GM21381 (cell line): ENCODE measurements around the gene GNAI3.

Source experiments
- ATAC-seq: cut with Tn5 transposase; IDR thresholded peaks from one replicate; pipeline ENCODE4 v1.9.1; 2021; ENCODE audit warnings: mild to moderate bottlenecking, moderate library complexity; ENCODE audit not compliant: unreplicated experiment

The GNAI3 gene

DNA sequence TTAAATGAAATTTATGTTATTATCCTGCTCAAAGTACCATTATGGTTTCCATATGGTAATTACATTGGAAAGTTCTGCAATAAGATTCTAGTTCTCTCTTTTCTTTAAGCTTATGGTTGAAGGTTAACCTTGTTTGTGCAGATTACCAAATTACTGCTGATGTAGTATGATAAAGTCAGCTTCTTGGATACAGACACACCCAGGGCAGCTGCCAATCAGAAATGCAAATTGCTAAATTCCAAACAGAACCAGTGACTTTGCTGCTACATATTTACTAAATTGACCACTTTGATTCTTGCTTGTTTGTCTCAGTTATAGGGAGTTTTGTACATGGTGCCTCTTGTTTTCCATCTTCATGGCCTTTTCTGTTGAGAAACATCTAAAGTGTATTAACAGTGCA is 44.5 kb downstream of the GNAI3 start:
- ATAC-seq: no peak

DNA sequence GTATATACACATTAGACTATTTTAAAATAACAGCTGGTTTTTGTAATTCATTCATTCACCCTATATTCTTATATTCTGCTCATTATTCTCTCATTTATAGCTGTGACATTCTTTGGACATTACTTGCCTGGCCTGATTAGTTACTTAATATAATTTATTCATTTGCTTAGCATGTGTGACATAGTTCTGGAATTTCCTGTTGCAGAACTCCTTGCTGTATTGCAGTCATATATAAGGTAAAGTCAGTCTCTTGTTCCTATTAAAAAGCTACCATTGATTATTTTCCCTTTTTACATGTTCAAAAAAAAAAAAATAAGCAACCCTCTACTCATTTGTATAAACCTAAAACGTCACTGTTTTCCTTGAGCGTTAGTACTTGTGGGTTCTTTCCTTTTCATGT is 47.1 kb downstream of the GNAI3 start:
- no peak for ATAC-seq

DNA sequence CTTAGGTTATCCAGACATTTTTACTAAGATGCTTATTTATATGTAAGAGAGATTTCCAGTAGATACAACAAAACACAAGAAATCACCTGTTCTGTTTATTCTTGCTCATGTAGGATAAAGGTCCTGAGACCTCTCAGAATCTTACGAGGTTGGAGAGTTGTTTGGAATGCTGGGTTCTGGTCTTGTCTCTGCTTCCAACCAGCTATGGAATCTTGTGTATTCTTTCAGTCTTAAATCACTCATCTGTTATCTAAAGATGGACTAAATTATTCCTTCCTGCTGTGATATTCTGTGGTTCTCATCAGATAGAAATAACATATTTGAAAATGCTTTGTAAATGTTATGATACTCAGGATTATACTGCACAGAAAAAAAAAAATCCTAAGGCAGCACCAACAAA is 49.7 kb downstream of the GNAI3 start:
- no peak for ATAC-seq

DNA sequence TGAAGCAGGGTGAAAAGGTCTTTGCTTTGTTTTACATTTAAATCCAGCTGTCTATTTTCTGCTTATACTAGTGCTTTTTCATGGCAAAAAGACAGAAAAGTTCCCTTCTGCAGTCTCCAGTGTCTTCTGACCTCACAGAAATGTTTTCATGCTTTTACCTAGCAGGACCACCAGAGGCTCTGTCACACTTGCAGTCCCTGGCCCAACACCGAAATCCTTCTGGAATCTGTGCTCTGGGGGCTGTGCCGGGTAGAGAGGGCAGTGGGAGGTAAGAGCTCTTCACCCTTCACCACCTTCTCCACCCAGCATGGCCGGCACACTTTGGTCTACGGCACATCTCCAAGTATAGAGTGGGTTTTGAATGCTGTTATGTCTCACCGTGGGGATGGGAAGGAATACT is 50.2 kb downstream of the GNAI3 start:
- no peak for ATAC-seq

DNA sequence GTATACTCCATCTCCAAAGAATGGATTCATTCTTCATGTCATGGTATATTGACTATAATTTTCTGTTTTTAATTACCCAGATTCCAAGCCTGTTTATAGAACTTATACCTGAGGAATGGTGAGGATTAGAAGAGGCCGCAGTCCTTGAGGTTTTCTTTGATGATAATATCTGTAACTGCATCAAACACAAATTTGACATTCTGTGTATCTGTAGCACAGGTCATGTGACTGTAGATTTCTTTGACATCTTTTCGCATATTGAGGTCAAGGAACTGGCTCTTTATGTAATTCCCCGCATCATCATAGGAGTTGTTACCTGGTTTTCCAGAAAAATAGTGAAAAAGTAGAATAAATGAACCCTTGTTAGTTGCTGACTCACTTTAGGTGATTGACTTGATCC is 54.8 kb downstream of the GNAI3 start:
- no peak for ATAC-seq

DNA sequence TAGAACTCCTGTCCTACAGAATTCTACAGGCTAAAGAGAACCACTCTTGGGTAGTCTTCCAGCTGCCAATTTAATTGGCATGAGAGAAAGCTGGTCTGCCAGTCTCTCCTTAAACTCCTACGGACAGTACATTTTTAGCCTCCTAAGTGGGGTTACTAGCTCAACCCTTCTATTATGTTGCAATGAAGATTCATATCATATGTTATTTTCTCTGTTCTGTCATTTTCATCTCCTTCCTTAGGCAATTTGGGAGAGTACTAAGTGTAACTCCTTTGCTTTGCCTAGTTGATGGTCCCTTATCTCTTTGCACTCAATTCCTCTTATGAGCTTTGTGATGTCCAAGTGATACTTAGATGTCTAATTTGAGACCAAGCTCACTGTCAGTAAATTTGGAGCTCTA is 57.0 kb downstream of the GNAI3 start:
- ATAC-seq: no peak

DNA sequence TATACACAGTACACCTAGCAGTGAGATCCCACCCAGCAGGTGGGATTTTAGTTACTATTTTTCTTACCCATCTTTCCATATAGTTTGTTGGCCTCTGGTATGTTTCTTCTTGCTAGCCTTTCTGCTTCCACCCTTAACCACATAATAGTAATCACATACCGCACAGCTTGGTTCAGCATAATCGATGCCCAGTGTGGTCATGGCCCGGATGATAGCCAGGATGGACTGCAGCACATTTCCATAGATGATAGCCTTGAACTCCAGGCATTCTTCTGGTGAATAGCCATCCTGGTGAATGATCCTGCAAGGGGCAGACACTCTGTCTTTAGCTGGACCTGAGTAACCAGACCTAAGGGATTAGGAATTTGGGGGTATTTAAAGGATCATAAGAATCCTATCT is 61.5 kb downstream of the GNAI3 start:
- ATAC-seq: no peak

DNA sequence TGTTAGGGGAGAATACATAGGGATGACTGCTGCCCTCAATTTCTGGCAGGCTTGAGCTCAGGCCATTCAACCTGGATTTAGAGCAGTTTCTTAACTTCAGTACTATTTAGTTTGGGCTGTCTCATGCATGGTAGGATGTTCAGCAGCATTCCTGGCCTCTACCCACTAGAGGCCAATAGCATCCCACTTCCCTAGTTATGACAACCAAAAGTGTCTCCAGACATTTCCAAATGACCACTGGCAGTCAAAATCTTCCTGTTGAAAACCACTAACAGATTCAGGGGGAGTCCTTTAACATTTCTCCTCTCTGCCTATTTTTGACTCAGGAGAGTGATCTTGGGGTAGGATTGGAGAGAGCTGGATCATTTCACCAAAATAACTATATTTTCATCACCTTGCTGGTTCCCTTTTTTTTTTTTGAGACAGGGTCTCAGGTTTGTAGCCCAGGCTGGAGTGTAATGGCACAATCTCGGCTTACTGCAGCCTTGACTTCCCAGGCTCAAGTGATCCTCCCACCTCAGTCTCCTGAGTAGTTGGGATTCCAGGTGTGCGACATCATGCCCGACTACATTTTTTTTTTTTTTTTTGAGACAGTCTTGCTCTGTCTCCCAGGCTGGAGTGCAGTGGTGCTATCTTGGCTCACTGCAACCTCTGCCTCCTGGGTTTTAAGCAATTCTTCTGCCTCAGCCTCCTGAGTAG is 62.3 kb downstream of the GNAI3 start:
- ATAC-seq: no peak

DNA sequence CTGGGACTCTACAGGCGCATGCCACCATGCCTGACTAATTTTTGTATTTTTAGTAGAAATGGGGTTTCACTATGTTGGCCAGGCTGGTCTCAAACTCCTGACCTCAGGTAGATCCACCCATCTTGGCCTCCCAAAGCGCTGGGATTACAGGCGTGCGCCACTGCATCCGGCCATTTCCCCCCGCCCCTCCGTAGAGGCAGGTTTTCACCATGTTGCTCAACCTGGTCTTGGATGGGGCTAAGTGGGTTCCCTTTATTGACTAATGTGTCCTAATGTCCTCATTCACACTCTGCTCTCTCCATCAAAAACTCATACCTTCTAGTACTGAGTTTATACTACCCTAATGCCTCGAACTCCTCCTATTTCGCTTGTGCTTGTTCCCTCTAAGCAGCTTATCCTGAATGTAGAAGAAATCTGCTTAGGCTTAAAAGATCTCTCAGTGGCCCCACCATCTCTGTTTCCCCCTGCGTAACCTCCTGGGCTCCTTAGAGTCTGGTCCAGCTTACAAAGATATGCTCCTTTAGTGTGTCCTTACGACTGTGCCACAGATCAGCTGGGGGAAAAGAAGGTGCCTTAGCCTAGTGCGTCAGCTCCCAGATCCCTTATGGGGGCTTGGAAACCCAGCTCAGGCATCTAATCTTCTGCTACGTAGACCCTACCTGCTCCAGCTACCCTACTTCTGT is 63.0 kb downstream of the GNAI3 start:
- ATAC-seq: no peak

DNA sequence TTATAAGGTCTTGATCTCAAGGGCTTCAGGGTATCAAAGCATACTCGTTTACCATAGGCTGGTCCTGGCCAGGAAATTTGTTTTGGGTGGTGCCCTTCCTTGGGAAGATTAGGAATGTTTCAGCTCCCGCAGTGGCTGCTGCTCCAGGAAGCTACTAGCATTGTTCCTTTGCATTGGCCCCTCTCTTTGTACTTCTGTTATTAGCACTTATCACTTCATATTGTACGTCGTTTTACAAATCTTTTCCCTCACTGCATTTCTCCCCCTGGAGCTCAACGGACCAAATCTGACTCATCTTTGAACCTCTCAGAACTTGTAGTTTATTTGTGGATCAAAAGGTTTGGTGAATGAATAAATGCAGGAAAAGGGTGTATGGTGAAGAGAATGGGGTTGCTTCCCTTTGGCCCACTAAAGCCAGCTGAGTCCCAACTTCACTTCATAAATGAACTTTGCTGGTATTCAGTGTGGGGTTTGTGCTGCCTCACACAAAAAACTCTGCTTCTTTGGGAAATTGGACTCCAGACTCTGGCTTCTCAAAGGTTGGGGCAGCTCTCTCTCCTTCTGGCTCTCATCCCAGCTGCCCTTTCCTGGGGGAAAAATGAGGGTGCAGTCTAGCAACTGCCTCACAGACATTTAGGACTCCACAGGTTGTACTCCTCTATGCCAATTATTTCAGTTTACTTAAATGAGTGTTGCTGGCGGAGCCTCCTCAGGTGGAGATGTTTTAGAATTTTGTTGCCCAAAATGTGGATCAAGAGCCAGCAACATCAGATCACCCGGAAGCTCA is 65.1 kb downstream of the GNAI3 start:
- no peak for ATAC-seq

DNA sequence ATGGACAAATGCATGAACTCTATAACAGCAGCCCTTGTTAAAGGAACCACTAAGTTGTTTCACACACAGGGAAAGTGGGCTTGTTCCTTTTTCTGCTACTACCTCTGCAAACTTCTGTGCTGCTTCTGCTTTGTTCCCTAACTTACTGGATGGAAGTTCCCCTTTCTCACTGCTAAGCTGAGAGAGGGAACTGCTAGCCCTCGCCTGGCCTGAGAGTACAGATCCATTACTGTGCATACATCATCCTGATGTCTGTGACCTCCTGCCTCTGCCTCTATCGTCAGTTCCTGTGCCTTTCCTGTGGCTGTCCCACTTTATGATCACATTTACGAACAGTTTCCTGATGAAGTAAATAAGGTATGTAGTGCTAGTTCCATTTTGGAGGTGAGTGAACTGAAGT is 67.5 kb downstream of the GNAI3 start:
- no peak for ATAC-seq

DNA sequence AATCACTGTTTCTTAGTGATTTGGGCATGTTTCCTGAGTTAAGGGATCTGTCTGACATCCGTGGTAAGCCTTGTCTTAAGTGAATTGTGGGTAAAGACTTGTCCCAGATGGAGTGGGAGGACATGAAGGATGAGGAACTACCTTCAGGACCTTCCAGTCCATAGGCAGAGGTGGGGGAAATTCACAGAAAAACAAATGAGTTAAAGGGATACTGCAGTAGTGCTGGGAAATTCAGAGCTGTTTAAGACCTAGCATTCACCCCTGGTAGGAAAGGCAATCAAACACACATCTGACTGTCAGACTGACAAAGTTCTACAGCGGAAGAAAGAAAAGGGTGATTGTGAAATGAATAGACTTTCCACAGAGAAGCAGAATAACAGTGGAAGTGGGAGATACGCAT is 68.0 kb downstream of the GNAI3 start:
- ATAC-seq: no peak

DNA sequence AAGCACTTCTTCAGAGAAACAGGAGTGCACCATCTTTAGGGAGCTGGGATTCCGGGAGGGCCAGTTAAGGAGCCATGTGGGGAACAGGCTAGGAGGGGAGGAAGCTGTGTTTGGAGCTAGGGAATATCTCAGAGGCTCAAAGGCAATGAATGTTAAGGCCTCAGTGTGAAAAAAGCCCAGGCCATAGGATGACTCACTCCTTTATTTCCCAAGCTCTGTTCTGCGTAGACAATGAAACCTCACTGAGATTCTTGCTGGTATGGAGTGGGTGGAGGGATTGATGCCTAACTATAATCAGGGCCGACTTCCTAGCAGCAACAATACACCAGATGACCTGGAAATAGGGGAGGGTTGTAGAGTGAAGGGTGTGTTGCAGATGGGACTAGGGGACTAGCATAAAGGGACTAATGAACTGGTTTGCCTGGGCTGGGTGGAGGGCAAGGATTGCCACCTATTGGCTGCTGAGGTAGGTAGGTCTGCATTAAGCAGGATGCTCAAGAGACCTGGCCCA is 68.9 kb downstream of the GNAI3 start:
- ATAC-seq: no peak

DNA sequence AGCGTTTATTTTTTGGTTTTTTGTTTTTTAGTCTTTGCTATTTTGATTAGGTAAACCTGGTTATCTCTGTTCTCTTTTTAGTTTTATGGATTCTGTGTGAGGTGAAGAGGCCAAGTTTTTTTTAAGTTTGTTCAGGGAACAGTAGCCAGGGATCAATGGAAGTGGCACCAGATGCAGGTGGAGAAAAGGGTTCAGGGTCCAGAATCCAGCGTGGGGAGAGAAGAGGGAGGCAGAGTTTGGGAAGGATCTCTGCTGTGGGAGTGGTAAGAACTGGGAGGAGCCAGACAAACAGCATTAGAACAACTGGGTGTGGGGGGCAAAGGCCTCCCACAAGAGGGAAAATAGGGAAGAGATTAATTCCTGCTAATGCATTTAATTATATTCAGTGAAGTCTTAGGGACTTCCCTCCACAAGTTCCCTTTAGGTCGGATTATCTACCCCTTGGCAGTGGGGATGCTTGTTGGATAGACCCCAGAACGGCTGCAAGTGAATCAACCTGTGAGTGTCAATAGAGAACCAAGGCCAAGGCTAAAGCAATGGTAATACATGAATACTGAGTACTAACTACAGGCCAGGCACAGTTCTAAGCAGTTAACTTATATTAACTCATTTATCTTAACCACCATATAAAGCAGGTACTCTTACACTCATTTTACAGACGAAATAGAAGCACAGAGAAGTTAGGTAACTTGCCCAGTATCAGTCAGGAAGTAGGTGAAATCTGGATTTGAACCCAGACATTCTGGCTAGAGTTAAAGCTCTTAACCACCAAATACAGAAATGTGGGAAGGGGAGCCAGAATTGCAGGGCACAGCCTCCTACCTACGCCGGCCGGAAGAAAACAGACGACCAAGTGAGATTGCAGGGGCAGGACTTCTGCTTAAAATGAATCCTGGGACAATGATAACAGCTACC is 70.5 kb downstream of the GNAI3 start:
- no peak for ATAC-seq

DNA sequence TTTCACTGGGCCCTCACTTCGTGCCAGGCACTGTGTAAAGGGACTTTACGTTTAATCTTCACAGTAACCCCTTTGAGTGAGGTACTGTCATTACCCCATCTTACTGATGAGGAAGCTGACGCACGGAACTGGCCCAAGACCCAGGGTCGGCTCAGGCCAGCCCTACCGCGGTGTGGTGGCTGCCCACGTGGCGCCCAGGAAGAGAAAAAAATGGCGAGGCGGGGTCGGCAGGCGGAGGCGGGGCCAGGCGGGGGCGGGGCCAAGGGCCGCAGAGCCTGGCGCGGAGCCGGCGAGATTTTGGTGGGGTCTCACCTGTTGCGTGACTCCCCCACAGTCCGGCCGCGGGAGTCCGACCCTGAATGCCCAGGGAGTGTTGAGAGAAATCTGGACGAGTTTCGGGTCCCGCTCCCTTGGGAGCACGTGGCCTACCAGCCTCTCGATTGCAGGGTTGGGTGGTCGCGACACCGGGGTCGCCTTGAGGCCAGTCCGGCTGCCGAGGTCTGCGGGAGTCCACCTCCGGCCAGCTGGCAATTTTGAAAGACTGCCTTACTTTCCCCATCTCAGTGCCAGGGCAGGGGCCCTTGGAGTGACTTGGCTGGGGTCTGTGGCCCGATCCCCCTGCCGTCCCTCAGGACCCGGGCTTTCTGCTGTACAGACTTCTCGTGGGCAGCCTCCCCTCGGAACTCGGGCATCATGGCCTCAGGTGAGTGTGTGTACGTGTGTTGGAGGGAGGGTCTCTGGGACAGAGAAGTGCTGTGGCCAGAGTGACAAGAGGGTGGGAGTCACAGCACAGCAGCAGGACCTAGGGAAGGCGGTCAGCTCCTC is 71.4 kb downstream of the GNAI3 start, which contains the start of the genes AMPD2 and GNAT2:
Gene AMPD2 (plus strand): TSS at position 262 of the 825 bp plus-strand sequence. CDS start 1,339 bp downstream, outside the sequence.
Gene GNAT2 (minus strand): TSS at position 41 of the 825 bp plus-strand sequence. CDS start 6,746 bp downstream, outside the sequence.
- peak; percentile 52 for ATAC-seq

DNA sequence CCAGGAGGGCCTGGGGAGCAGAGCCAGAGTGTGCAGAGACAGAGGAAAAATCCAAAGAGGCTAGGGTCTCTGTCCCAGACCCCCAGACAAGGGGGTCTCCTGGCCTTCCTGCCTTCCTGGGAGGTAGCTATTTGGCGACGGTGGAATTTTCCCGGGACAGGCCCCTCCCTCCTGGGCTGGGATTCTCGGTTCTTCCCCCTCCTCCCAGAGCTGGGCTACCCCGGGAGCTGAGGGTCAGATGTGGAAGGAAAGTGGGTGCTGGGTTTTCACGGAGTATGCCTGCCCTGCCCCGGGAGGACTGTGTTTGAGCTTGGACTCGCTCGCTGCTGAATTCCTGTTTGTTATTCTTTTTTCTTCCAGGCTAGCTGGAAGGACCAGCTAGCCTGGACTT is 72.0 kb downstream of the GNAI3 start:
- ATAC-seq: no peak

DNA sequence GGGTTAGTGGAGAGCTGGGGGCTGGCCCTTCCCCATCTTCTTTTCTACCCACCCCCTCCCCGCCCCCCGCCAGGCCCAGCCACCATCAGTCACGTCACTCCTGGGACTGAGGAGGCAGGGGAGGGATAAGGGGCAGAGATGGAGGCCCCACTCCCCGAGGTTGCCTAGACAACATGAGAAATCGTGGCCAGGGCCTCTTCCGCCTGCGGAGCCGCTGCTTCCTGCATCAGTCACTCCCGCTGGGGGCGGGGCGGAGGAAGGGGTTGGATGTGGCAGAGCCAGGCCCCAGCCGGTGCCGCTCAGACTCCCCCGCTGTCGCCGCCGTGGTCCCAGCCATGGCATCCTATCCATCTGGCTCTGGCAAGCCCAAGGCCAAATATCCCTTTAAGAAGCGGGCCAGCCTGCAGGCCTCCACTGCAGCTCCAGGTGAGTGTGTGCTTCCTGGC is 72.4 kb downstream of the GNAI3 start:
- ATAC-seq: peak; percentile 68

DNA sequence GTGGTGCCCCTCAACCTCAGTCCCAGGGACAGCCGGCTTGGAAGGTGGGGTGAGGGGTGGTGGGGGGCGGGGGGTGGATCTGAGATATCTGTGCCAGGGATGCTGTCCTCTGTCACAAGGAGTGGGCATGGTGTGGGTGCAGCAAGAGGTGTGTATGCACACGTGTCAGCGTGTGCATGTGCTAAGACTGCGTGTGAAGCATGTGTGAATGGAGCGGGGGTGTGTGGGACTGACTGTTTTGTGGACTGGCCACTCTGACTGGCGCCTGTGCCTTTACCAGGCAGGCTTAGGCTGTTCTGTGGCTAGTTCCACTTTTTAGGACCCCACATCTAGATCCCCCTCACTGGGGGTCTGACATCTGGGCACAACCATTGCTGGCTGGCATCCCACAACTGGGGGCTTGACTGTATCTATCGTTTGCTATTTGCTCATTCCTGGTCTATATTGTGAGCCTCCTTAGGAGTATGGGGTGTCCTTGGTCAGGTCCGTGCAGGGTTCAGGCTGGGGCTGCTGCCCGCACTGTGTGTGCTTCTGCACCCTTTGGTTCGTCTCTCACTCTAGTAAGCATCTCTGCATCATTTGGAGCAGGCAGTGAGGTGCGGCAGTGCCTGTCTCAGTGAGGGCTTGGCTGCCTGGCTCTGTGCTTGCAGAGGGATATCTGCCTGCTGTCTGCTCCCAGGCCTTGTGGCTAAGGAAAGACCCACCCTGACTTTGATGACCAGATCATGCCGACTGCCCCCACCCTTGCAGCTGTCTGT is 73.1 kb downstream of the GNAI3 start:
- ATAC-seq: no peak
